SK-N-SH treated with all-trans-retinoic acid at 6 μM for 48 hours (cell line): ENCODE results near the gene MRPL3.

Experiments used
- ATAC-seq: fragments of 200-7000 bp; cut with Tn5 transposase; 3 replicates; pipeline ENCODE4 v1.9.1; 2020; ENCODE audit warnings: mild to moderate bottlenecking, moderate library complexity
- BACH2 ChIP-seq: fragments of 250-450 bp; sonication (Bioruptor Pico); IDR thresholded peaks from 2 replicates; pipeline ENCODE4 v1.9.0; 2021; ENCODE audit warnings: mild to moderate bottlenecking, borderline replicate concordance
- GLIS3 ChIP-seq: fragments of 250-450 bp; sonication (Bioruptor Pico); IDR thresholded peaks from 2 replicates; pipeline ENCODE4 v1.5.0; 2020; ENCODE audit warnings: mild to moderate bottlenecking, moderate library complexity
- ISL1 ChIP-seq: fragments of 250-450 bp; sonication (Bioruptor Pico); IDR thresholded peaks from 2 replicates; pipeline ENCODE4 v2.1.2; 2022; ENCODE audit warnings: mild to moderate bottlenecking, moderate library complexity
- OSR1 ChIP-seq: fragments of 250-450 bp; sonication (Bioruptor Pico); IDR thresholded peaks from 2 replicates; pipeline ENCODE4 v1.8.0; 2022; ENCODE audit warnings: moderate library complexity, mild to moderate bottlenecking, inconsistent platforms
- RARB ChIP-seq: fragments of 250-450 bp; sonication (Bioruptor Pico); IDR thresholded peaks from 2 replicates; pipeline ENCODE4 v1.8.0; 2021; ENCODE audit warnings: mild to moderate bottlenecking, moderate library complexity
- SNAI2 ChIP-seq: fragments of 250-450 bp; sonication (Bioruptor Pico); IDR thresholded peaks from 2 replicates; pipeline ENCODE4 v1.5.0; 2020; ENCODE audit warnings: mild to moderate bottlenecking, moderate library complexity
- TCF4 ChIP-seq: fragments of 250-450 bp; sonication (Bioruptor Pico); IDR thresholded peaks from 2 replicates; pipeline ENCODE4 v1.8.0; 2021; ENCODE audit warnings: mild to moderate bottlenecking, moderate library complexity, borderline replicate concordance
- TOX ChIP-seq: fragments of 250-450 bp; sonication (Bioruptor Pico); IDR thresholded peaks from 2 replicates; pipeline ENCODE4 v1.8.0; 2021; ENCODE audit warnings: mild to moderate bottlenecking, moderate library complexity, borderline replicate concordance
- ZC3H10 ChIP-seq: fragments of 250-450 bp; sonication (Bioruptor Pico); IDR thresholded peaks from 2 replicates; pipeline ENCODE4 v1.5.1; 2021; ENCODE audit warnings: mild to moderate bottlenecking, moderate library complexity
- ZFP3 ChIP-seq: fragments of 250-450 bp; sonication (Bioruptor Pico); IDR thresholded peaks from 2 replicates; pipeline ENCODE4 v1.5.0; 2020; ENCODE audit warnings: mild to moderate bottlenecking, moderate library complexity
- ZFP30 ChIP-seq: fragments of 450-650 bp; formaldehyde crosslinking; IDR thresholded peaks from 2 replicates; pipeline ENCODE4 v1.5.0; 2022; ENCODE audit warnings: mild to moderate bottlenecking, moderate library complexity
- ZNF565 ChIP-seq: fragments of 450-650 bp; formaldehyde crosslinking; conservative IDR thresholded peaks from 2 replicates; pipeline ENCODE4 v1.5.0; 2020; ENCODE audit warnings: low read depth, mild to moderate bottlenecking, moderate library complexity
- ZNF70 ChIP-seq: fragments of 450-650 bp; formaldehyde crosslinking; IDR thresholded peaks from 2 replicates; pipeline ENCODE4 v1.5.0; 2020; ENCODE audit warnings: mild to moderate bottlenecking, moderate library complexity
- ZNF8 ChIP-seq: fragments of 450-650 bp; formaldehyde crosslinking; IDR thresholded peaks from 2 replicates; pipeline ENCODE4 v1.5.0; 2020; ENCODE audit warnings: mild to moderate bottlenecking, moderate library complexity
- TF ChIP-seq, protein P1 (sequence below): fragments of 250-450 bp; sonication (Bioruptor Pico); IDR thresholded peaks from 2 replicates; pipeline ENCODE4 v1.5.1; 2021; ENCODE audit warnings: mild to moderate bottlenecking, moderate library complexity
- TF ChIP-seq, protein P2 (sequence below): fragments of 250-450 bp; sonication (Bioruptor Pico); IDR thresholded peaks from 2 replicates; pipeline ENCODE4 v1.5.1; 2020; ENCODE audit warnings: low read depth, mild to moderate bottlenecking, moderate library complexity
- TF ChIP-seq, protein P3 (sequence below): fragments of 250-450 bp; sonication (Bioruptor Pico); IDR thresholded peaks from 2 replicates; pipeline ENCODE4 v1.8.0; 2021; ENCODE audit warnings: low read depth, mild to moderate bottlenecking, moderate library complexity, borderline replicate concordance
- TF ChIP-seq, protein P4 (sequence below): fragments of 250-450 bp; sonication (Bioruptor Pico); IDR thresholded peaks from 2 replicates; pipeline ENCODE4 v1.8.0; 2020; ENCODE audit warnings: mild to moderate bottlenecking, moderate library complexity, borderline replicate concordance
- TF ChIP-seq, protein P5 (sequence below): fragments of 250-450 bp; sonication (Bioruptor Pico); IDR thresholded peaks from 2 replicates; pipeline ENCODE4 v1.5.0; 2020; ENCODE audit warnings: mild to moderate bottlenecking, moderate library complexity

MRPL3 gene

GRCh38 chr3:131494706-131495105 is 8.1 kb downstream of the MRPL3 start:
- no peak for ATAC-seq
- TF ChIP-seq ZNF8 (CRISPR knock-in tag), result no peak
- TF ChIP-seq BACH2 (CRISPR knock-in tag), result no peak
- no peak for TF ChIP-seq TOX (CRISPR knock-in tag)
- TF ChIP-seq ZNF70 (CRISPR knock-in tag), result no peak
- no peak for TF ChIP-seq ZFP30
- no peak for TF ChIP-seq OSR1 (CRISPR knock-in tag)
- TF ChIP-seq ISL1 (CRISPR knock-in tag), result no peak
- no peak for TF ChIP-seq GLIS3
- TF ChIP-seq, protein P1, sequence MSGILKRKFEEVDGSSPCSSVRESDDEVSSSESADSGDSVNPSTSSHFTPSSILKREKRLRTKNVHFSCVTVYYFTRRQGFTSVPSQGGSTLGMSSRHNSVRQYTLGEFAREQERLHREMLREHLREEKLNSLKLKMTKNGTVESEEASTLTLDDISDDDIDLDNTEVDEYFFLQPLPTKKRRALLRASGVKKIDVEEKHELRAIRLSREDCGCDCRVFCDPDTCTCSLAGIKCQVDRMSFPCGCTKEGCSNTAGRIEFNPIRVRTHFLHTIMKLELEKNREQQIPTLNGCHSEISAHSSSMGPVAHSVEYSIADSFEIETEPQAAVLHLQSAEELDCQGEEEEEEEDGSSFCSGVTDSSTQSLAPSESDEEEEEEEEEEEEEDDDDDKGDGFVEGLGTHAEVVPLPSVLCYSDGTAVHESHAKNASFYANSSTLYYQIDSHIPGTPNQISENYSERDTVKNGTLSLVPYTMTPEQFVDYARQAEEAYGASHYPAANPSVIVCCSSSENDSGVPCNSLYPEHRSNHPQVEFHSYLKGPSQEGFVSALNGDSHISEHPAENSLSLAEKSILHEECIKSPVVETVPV, result no peak
- no peak for TF ChIP-seq TCF4 (CRISPR knock-in tag)
- no peak for TF ChIP-seq RARB (CRISPR knock-in tag)
- no peak for TF ChIP-seq ZNF565 (CRISPR knock-in tag)
- TF ChIP-seq, protein P2, sequence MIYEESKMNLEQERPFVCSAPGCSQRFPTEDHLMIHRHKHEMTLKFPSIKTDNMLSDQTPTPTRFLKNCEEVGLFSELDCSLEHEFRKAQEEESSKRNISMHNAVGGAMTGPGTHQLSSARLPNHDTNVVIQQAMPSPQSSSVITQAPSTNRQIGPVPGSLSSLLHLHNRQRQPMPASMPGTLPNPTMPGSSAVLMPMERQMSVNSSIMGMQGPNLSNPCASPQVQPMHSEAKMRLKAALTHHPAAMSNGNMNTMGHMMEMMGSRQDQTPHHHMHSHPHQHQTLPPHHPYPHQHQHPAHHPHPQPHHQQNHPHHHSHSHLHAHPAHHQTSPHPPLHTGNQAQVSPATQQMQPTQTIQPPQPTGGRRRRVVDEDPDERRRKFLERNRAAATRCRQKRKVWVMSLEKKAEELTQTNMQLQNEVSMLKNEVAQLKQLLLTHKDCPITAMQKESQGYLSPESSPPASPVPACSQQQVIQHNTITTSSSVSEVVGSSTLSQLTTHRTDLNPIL (CRISPR knock-in tag), result no peak

DNA sequence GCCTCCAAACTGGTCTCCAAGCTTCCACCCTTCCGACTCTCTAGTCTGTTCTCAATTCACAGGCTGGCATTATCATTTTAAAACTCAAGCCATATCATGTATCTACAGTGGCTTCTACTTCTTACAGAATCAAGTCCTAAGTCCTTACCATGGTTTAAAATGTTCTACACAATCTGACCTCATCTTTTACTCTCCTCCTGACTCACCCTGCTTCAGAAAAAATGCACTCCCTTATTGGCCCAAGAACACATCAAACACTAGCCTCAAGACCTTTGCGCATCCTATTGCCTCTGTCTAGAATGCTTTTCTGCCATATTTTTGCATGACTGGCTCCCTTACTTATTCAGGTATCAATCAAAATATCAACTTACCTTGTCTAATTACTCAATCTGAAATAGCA is 11.0 kb downstream of the MRPL3 start:
- TF ChIP-seq ISL1 (CRISPR knock-in tag) (no peak), ZNF70 (CRISPR knock-in tag) (no peak), ZC3H10 (no peak), ZFP30 (no peak), SNAI2 (CRISPR knock-in tag) (no peak), ZFP3 (no peak), GLIS3 (no peak), RARB (CRISPR knock-in tag) (no peak), OSR1 (CRISPR knock-in tag) (no peak), ZNF8 (CRISPR knock-in tag) (no peak)
- TF ChIP-seq, protein P3, sequence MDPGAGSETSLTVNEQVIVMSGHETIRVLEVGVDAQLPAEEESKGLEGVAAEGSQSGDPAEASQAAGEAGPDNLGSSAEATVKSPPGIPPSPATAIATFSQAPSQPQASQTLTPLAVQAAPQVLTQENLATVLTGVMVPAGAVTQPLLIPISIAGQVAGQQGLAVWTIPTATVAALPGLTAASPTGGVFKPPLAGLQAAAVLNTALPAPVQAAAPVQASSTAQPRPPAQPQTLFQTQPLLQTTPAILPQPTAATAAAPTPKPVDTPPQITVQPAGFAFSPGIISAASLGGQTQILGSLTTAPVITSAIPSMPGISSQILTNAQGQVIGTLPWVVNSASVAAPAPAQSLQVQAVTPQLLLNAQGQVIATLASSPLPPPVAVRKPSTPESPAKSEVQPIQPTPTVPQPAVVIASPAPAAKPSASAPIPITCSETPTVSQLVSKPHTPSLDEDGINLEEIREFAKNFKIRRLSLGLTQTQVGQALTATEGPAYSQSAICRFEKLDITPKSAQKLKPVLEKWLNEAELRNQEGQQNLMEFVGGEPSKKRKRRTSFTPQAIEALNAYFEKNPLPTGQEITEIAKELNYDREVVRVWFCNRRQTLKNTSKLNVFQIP (CRISPR knock-in tag), result no peak
- TF ChIP-seq, protein P4, sequence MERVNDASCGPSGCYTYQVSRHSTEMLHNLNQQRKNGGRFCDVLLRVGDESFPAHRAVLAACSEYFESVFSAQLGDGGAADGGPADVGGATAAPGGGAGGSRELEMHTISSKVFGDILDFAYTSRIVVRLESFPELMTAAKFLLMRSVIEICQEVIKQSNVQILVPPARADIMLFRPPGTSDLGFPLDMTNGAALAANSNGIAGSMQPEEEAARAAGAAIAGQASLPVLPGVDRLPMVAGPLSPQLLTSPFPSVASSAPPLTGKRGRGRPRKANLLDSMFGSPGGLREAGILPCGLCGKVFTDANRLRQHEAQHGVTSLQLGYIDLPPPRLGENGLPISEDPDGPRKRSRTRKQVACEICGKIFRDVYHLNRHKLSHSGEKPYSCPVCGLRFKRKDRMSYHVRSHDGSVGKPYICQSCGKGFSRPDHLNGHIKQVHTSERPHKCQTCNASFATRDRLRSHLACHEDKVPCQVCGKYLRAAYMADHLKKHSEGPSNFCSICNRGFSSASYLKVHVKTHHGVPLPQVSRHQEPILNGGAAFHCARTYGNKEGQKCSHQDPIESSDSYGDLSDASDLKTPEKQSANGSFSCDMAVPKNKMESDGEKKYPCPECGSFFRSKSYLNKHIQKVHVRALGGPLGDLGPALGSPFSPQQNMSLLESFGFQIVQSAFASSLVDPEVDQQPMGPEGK (CRISPR knock-in tag), result no peak
- TF ChIP-seq, protein P2 (CRISPR knock-in tag), result no peak
- TF ChIP-seq, protein P5, sequence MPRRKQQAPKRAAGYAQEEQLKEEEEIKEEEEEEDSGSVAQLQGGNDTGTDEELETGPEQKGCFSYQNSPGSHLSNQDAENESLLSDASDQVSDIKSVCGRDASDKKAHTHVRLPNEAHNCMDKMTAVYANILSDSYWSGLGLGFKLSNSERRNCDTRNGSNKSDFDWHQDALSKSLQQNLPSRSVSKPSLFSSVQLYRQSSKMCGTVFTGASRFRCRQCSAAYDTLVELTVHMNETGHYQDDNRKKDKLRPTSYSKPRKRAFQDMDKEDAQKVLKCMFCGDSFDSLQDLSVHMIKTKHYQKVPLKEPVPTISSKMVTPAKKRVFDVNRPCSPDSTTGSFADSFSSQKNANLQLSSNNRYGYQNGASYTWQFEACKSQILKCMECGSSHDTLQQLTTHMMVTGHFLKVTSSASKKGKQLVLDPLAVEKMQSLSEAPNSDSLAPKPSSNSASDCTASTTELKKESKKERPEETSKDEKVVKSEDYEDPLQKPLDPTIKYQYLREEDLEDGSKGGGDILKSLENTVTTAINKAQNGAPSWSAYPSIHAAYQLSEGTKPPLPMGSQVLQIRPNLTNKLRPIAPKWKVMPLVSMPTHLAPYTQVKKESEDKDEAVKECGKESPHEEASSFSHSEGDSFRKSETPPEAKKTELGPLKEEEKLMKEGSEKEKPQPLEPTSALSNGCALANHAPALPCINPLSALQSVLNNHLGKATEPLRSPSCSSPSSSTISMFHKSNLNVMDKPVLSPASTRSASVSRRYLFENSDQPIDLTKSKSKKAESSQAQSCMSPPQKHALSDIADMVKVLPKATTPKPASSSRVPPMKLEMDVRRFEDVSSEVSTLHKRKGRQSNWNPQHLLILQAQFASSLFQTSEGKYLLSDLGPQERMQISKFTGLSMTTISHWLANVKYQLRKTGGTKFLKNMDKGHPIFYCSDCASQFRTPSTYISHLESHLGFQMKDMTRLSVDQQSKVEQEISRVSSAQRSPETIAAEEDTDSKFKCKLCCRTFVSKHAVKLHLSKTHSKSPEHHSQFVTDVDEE, result no peak
- TF ChIP-seq, protein P1, result no peak
- ATAC-seq, result no peak
